ENCODE measurements around the gene ZNF445.

The ZNF445 gene

DNA sequence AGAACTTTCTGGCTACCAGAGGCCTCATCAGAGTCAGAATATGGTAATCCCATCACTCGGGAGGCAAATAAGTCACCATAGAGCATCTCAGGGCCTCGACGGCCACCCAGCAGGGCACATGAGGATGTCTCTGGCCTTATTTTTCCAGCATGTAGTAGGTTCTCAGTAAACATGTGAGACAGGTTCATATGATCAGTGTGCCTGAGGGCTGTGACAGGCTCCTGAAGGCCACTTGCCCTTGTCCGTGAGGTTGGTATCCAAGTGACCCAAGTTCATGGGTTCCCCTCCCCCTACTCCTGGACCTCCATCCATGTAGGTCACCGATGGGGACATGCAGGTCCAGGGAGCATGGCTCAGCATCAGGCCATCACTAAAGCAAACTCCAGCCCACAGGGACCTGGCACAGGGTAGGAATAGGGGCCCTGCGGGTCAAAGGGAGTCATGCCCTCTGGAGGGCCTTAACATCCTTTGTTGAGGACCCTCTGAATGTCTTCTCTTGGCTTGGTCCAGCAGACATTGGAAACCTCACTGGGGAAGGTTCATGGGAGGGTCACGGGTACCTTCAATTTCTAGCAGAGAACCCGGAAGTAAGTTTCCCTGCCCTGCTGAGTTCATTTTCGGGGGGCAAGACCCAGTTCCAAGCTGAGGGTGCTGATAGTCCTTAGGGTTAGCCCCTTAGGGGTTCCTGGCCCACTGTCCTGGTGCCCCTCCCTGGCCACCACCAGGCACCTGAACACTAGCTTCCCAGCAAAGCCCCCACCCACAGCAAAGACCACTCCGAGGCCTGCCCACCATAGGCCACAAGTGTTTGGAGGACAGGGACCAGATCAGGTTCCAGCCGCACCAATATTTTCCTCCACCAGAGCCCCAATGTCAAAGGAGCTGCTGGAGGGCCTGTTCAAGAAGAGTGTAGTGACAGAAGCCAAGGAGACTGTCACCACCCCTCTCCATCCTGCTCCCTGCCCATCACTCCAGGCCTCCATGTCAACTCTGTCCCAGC lies 61.1 kb downstream of the ZNF445 start:
- DNase-seq (ENCODE audit: low read depth), result no peak
- H3K4me3 ChIP-seq (ENCODE audit: low read depth, low read length), result no peak overlapping the region
- no peak for TF ChIP-seq CTCF (IDR thresholded peaks at IDR 0.05; ENCODE audit: insufficient read depth, low read depth, low read length, missing control alignments)

GRCh38 chr3:44415421-44415820 lies 62.0 kb downstream of the ZNF445 start:
- no peak overlapping the region for H3K4me3 ChIP-seq (ENCODE audit: low read depth, low read length)
- TF ChIP-seq CTCF (IDR thresholded peaks at IDR 0.05; ENCODE audit: insufficient read depth, low read depth, low read length, missing control alignments), result no peak
- no peak for DNase-seq (ENCODE audit: low read depth)

- DNase-seq (ENCODE audit: low read depth), result no peak
- TF ChIP-seq CTCF (IDR thresholded peaks at IDR 0.05; ENCODE audit: insufficient read depth, low read depth, low read length, missing control alignments), result no peak
- no peak overlapping the region for H3K4me3 ChIP-seq (ENCODE audit: low read depth, low read length)
Measured at GRCh38 chr3:44414517-44415090, 62.9 kb downstream of the ZNF445 start.

- no peak for TF ChIP-seq CTCF (IDR thresholded peaks at IDR 0.05; ENCODE audit: insufficient read depth, low read depth, low read length, missing control alignments)
- H3K4me3 ChIP-seq (ENCODE audit: low read depth, low read length), result no peak overlapping the region
- DNase-seq (ENCODE audit: low read depth), result no peak
Measured at GRCh38 chr3:44412365-44412764, 65.1 kb downstream of the ZNF445 start.

- H3K4me3 ChIP-seq (ENCODE audit: low read depth, low read length), result no peak overlapping the region
- TF ChIP-seq CTCF (IDR thresholded peaks at IDR 0.05; ENCODE audit: insufficient read depth, low read depth, low read length, missing control alignments), result no peak
Measured at GRCh38 chr3:44411031-44411645, 66.3 kb downstream of the ZNF445 start.

GRCh38 chr3:44409640-44410410 lies 67.6 kb downstream of the ZNF445 start:
- no peak for TF ChIP-seq CTCF (IDR thresholded peaks at IDR 0.05; ENCODE audit: insufficient read depth, low read depth, low read length, missing control alignments)
- DNase-seq (ENCODE audit: low read depth), result no peak
- no peak overlapping the region for H3K4me3 ChIP-seq (ENCODE audit: low read depth, low read length)

More at GRCh38 chr3:44411031-44411645, 66.3 kb downstream of the ZNF445 start:
- no peak for DNase-seq (ENCODE audit: low read depth)

All from GM12865 (cell line).